ENCODE measurements around the gene FBXO42.
"Not testable (repeated sequence)": the region's sequence is repeated elsewhere in the genome, so short reads cannot be mapped to it uniquely, and the experiment has no call there.

The FBXO42 gene

DNA sequence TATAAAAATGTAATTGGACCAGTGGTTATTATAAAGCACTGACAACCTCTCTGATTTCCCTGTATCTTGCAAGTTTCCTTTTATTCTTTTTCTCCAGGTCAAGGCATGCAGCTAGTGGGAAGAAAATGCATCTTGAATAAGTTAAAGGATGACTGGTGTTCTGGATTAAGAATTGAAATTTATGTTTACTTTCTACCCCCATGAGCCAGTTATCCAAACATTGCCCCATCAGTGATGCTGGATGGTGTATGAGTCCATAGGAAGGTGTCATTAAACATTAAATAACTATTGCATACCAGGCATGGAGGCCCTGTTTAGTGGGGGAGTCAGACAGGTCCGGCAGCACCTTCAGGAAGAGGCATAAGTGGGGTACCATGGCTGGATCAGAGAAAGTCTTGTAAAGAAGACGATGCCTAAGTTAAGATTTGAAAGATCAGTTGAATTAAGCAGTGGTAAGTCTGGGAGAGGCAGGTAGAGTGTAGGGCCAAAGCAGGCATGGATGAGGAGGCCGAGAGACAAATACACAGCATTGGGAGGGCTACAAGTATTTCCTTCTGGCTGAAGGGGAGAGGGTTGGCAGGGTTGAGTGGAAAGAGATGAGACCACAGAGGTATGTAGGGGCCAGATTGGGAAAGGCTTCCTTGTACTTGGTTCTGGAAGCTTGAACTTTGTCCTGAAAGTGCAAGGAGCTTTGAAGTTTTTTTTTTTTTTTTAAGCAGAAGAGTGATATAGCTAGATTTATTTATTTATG is 20.4 kb upstream of the FBXO42 start:
- no peak for DNase-seq (ENCODE audit: low read depth)

DNA sequence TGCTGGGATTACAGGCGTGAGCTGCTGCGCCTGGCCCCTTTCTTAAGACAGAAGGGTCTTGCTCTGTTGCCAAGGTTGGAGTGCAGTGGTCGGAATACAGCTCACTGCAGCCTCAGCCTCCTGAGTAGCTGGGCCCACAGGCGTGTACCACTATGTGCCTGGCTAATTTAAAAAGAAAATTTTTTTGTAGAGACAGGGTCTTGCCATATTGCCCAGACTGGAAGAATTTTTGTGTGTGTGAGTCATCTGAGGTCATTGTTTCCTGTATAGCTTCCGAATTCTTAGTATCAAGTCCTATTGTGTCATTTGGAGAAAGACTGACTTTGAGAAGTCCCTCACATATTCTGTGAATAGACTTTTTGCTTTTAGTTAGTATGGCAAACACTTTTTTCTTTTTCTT is 19.4 kb upstream of the FBXO42 start:
- no peak for DNase-seq (ENCODE audit: low read depth)

DNA sequence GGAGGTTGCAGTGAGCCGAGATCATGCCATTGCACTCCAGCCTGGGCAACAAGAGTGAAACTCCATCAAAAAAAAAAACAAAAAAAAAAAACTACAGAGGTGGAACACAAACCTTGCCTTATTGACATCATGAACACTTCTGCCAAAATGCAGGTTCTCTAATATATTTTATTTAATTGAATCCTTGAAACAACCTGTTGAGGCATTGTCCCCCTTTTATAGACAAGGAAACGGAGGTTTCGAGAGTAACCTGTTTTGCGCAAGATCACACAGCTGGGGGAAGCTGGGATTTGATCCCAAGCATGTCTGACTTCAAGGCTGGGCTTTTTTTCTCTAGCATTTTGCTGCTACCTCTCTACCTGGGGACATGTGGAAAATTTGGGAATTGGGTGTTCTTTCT is 17.5 kb upstream of the FBXO42 start:
- DNase-seq (ENCODE audit: low read depth) = no peak

GRCh38 chr1:16367968-16368890 is 15.9 kb upstream of the FBXO42 start:
- no peak for DNase-seq (ENCODE audit: low read depth)

GRCh38 chr1:16367258-16367967 is 15.1 kb upstream of the FBXO42 start:
- peak; percentile 82 for DNase-seq (ENCODE audit: low read depth)

- DNase-seq (ENCODE audit: low read depth) = peak; percentile 93
Observed at GRCh38 chr1:16366722-16367257, 14.5 kb upstream of the FBXO42 start, which contains the start of gene SZRD1. Gene SZRD1, plus strand, starts transcription at chr1:16367242. Its CDS starts 16 bp downstream, at chr1:16367258.

DNA sequence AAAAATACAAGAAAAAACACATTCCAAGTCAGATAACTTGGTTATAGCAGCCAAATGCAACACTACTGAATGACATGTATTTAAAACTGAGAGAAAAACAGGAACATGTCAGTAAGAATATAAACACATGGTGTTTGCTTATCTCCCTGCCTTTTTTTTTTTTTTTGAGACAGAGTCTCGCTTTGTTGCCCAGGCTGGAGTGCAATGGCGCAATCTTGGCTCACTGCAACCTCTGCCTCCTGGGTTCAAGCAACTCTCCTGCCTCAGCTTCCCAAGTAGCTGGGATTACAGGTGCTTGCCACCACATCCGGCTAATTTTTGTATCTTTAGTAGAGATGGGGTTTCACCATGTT is 12.8 kb upstream of the FBXO42 start:
- not testable (repeated sequence) for DNase-seq (ENCODE audit: low read depth)

DNA sequence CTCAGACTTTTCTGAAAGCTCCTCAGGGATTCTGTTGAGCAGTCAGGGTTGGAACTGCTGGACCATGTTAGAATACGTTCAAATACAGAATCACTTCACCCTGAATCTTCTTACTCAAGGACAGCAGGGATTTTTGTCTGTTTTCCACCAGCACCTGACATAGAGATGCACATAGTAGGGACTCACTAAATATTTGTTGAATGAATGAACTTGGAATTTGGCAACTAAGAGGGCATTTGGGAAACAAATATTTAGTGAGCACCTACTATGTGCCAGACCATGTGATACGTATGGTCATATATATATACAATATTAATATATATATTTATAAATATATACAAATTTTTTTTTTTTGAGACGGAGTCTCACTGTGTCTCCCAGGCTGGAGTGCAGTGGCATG is 4.6 kb upstream of the FBXO42 start:
- DNase-seq (ENCODE audit: low read depth) = no peak

DNA sequence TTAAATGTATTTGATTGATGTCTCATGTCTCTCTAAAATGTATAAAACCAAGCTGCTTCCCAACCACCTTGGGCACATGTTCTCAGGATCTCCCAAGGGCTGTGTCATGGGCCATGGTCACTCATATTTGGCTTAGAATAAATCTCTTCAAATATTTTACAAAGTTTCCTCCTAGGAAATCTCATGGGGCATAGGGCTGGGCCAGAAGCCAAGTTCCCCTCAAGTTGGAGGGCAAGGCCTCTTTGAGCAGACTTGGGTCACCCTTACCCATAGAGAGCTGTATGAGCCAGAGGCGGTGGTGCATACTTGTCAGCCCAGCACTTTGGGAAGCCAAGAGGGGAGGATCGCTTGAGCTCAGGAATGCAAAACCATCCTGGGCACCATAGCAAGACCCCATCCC is 2.3 kb upstream of the FBXO42 start:
- DNase-seq (ENCODE audit: low read depth) = no peak

DNA sequence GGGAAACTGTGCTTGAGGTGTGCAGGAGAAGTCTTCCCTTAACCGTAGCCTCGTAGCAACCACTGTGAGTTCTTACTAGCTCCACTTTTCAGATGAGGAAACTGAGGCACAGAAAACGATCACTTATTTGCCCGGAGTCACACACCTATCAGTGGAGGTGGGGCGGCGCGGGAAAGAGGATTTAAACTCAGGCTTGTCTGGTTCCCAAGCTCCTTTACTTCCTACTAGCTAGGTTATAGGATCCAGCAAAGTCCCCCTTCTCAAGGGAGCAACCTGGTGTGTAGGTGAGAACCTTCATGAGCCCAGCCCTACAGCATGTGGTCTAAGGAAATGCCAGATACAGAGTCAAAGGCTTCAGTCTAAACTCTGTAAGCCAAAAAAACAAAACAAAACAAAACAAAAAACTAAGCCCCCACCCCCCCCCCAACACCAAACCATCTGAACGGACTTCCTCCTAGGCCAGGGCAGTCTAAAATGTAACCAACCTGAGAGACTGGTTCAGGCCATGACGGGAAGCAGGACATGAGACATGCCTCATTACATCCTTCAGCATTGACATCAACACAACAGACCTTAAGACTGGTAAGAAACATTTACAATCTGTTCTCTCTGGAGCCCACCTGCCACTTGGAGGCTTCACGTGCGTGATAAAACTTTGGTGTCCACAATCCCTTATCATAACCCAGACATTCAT is 709 bp upstream of the FBXO42 start:
- no peak for DNase-seq (ENCODE audit: low read depth)

DNA sequence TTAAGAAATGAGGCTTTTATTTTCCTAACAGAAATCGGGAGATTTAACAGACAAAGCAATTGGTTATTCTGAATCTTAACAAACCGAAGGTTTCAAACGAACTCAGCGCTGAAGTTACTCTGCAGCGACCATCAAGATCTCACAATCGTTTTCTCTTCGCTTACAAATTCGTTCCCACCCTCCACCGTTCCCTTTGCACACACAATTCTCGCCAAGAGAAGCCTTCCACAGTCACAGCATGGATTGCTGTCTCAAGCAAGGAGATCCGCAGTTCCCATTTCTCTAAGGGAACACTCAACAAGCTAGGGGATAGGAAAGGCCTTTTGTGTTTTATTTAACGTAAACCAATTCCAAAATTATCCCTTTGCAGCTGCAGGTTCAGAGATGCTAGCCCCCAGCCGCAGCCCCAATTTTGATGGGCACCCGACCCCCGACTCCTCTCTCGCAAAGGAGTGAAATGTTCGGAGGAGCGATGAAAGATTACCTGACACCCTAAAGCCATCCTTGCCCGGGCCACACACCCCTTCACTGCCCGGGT is 755 bp downstream of the FBXO42 start:
- DNase-seq (ENCODE audit: low read depth) = no peak

- DNase-seq (ENCODE audit: low read depth) = no peak
Observed at GRCh38 chr1:16349847-16350406, 2.4 kb downstream of the FBXO42 start.

- DNase-seq (ENCODE audit: low read depth) = no peak
Observed at GRCh38 chr1:16348414-16349182, 3.7 kb downstream of the FBXO42 start.

GRCh38 chr1:16343276-16343675 is 9.0 kb downstream of the FBXO42 start:
- not testable (repeated sequence) for DNase-seq (ENCODE audit: low read depth)

DNA sequence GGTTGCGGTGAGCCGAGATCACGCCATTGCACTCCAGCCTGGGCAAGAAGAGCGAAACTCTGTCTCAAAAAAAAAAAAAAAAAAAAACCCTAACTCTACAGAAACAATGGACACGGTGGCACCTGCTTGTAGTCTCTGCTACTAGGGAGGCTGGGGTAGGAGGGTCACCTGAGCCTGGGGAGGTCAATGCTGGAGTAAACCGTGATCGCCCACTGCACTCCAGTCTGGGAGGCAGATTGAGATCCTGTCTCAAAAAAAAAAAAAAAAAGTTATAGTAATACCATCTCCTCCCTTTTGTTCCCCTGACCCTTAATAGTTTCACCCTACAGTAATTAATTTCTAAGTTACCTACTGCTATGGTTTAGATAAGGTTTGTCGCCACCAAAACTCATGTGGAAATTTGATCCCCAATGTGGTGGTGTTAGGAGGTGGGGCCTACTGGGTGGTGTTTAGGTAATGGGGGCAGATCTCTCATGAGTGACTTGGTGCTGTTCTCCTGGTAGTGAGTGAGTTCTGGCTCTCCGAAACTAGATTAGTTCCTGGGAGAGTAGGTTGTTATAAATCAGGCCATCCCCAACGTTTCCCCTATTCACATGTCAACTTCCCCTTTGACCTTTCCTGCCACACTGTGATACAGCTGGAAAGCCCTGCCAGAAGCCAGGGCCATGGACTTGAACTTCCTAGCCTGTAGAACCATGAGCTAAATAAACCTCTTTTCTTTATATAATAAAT is 9.8 kb downstream of the FBXO42 start:
- DNase-seq (ENCODE audit: low read depth) = no peak

GRCh38 chr1:16340673-16341072 is 11.6 kb downstream of the FBXO42 start:
- DNase-seq (ENCODE audit: low read depth) = no peak

GRCh38 chr1:16338961-16339360 is 13.3 kb downstream of the FBXO42 start:
- no peak for DNase-seq (ENCODE audit: low read depth)

DNA sequence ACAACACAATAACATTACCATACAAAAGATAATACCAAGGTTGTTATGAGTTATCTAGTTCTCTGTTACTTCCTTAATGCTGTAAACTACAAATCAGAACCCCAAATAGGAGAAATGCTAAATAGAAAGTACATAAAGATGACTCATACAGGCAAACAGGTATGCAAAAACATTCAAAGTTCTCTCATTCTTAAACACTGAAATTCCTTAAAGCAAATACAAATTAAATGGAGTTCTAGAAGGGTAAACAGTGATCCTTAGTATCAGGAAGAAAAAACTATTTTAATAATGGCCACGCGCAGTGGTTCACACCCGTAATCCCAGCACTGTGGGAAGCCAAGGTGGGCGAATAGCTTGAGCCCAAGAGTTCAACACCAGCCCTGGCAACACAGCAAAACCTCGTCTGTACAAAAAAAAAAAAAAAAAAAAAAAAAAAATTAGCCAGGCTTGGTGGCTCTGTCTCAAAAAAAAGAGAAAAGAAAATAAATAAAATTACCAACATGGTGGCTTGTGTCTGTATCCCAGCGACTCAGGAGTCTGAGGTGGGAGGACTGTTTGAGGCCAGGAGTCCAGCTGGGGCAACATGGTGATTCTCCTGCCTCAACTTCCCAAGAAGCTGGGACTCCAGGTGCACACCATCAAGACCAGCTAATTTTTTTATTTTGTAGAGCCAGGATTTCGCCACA is 17.5 kb downstream of the FBXO42 start:
- DNase-seq (ENCODE audit: low read depth) = no peak

GRCh38 chr1:16326833-16327404 is 25.4 kb downstream of the FBXO42 start:
- no peak for DNase-seq (ENCODE audit: low read depth)

Measured in stimulated activated CD8-positive, alpha-beta memory T cell treated with anti-CD3 and anti-CD28 coated beads, Interleukin-12 subunit alpha, Interleukin-12 subunit beta, amount 100 ng/mL, for 4 hours (primary cell).